ENCODE results near the gene CHRM2.

Gene CHRM2

GRCh38 chr7:136897676-136898075 lies 29.2 kb downstream of the CHRM2 start:
- FAIRE-seq: no peak

- no peak for FAIRE-seq
Measured at GRCh38 chr7:136900005-136900404, 31.6 kb downstream of the CHRM2 start.

GRCh38 chr7:136910771-136911170 lies 42.3 kb downstream of the CHRM2 start:
- no peak for FAIRE-seq

GRCh38 chr7:136911344-136911743 lies 42.9 kb downstream of the CHRM2 start:
- FAIRE-seq: no peak

GRCh38 chr7:136912339-136912738 lies 43.9 kb downstream of the CHRM2 start:
- no peak for FAIRE-seq

GRCh38 chr7:136914016-136914415 lies 45.6 kb downstream of the CHRM2 start:
- no peak for FAIRE-seq

GRCh38 chr7:136919820-136920219 lies 51.4 kb downstream of the CHRM2 start:
- no peak for FAIRE-seq

- no peak for FAIRE-seq
Measured at GRCh38 chr7:136923111-136923667, 54.7 kb downstream of the CHRM2 start.

- FAIRE-seq: peak; percentile 54
Measured at GRCh38 chr7:136925044-136925443, 56.6 kb downstream of the CHRM2 start.

GRCh38 chr7:136925556-136925955 lies 57.1 kb downstream of the CHRM2 start:
- FAIRE-seq: no peak

GRCh38 chr7:136931169-136931867 lies 62.9 kb downstream of the CHRM2 start:
- no peak for FAIRE-seq

- FAIRE-seq: no peak
Measured at GRCh38 chr7:136937436-136937835, 69.0 kb downstream of the CHRM2 start.

GRCh38 chr7:136938476-136938875 lies 70.0 kb downstream of the CHRM2 start:
- FAIRE-seq: no peak

- no peak for FAIRE-seq
Measured at GRCh38 chr7:136940122-136940521, 71.7 kb downstream of the CHRM2 start.

- FAIRE-seq: no peak
Measured at GRCh38 chr7:136940917-136941316, 72.5 kb downstream of the CHRM2 start.

GRCh38 chr7:136941816-136942215 lies 73.4 kb downstream of the CHRM2 start:
- no peak for FAIRE-seq

GRCh38 chr7:136942401-136942800 lies 73.9 kb downstream of the CHRM2 start:
- no peak for FAIRE-seq

- no peak for FAIRE-seq
Measured at GRCh38 chr7:136942994-136943393, 74.5 kb downstream of the CHRM2 start.

- no peak for FAIRE-seq
Measured at GRCh38 chr7:136947347-136947746, 78.9 kb downstream of the CHRM2 start.

GRCh38 chr7:136950331-136950730 lies 81.9 kb downstream of the CHRM2 start:
- FAIRE-seq: no peak

GRCh38 chr7:136953386-136953785 lies 84.9 kb downstream of the CHRM2 start:
- FAIRE-seq: no peak

- no peak for FAIRE-seq
Measured at GRCh38 chr7:136956232-136956631, 87.8 kb downstream of the CHRM2 start.

GRCh38 chr7:136956671-136957070 lies 88.2 kb downstream of the CHRM2 start:
- no peak for FAIRE-seq

GRCh38 chr7:136957391-136957790 lies 88.9 kb downstream of the CHRM2 start:
- FAIRE-seq: no peak

GRCh38 chr7:136958016-136958415 lies 89.6 kb downstream of the CHRM2 start:
- no peak for FAIRE-seq
